GM13976 (cell line): ENCODE measurements around the gene RBP2.

Source experiments
- DNase-seq: peaks from one replicate; pipeline ENCODE4 v3.0.0; 2012; ENCODE audit warnings: low spot score
- CTCF ChIP-seq: IDR thresholded peaks from 2 replicates; pipeline ENCODE4 v1.5.1; 2012; ENCODE audit warnings: borderline replicate concordance, mild to moderate bottlenecking; ENCODE audit not compliant: insufficient read depth; ENCODE audit errors: extremely low read depth, missing control alignments, control extremely low read depth
- in situ Hi-C: fragments of 300-500 bp; cut with MboI; formaldehyde crosslinking; loops from one replicate; pipeline ENCODE4 v1.12.0; 2022; ENCODE audit warnings: low sequenced_read_pairs, mixed read lengths, inconsistent platforms; ENCODE audit not compliant: unreplicated experiment

Gene RBP2

GRCh38 chr3:139458348-139458747 lies 18.0 kb downstream of the RBP2 start:
- no peak for DNase-seq
- in situ Hi-C loops: no loop called here

GRCh38 chr3:139457066-139457465 lies 19.2 kb downstream of the RBP2 start:
- no peak for TF ChIP-seq CTCF
- no peak for DNase-seq
- in situ Hi-C loops: no loop called here

More at GRCh38 chr3:139458348-139458747, 18.0 kb downstream of the RBP2 start:
- TF ChIP-seq CTCF: no peak

GRCh38 chr3:139456386-139456785 lies 19.9 kb downstream of the RBP2 start:
- no peak for TF ChIP-seq CTCF
- in situ Hi-C loops: no loop called here
- no peak for DNase-seq

DNA sequence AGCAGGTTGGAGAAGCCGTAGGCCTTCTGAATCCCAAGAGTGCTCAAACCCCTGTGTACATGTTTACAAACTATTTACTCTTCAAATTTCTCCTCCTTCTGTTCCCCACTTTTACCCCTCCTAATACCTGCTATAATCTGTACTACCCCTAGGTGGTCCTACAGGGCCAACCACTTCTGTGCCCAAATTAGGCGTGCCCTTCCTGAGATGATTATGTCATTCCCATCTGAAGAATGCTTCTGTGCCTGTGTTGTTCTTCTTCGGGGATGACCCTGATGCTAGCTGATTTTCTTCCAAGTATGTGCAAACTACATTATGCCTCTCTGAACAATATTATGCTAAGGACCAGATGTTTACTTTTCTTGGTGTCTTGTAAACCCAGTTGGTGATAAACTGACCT lies 20.5 kb downstream of the RBP2 start:
- no peak for DNase-seq
- in situ Hi-C loops: no loop called here
- no peak for TF ChIP-seq CTCF

- no peak for TF ChIP-seq CTCF
- in situ Hi-C loops: no loop called here
- no peak for DNase-seq
These were observed 21.1 kb downstream of the RBP2 start for GRCh38 chr3:139455206-139455605.

GRCh38 chr3:139454346-139454745 lies 22.0 kb downstream of the RBP2 start:
- in situ Hi-C loops: no loop called here
- no peak for DNase-seq
- no peak for TF ChIP-seq CTCF

DNA sequence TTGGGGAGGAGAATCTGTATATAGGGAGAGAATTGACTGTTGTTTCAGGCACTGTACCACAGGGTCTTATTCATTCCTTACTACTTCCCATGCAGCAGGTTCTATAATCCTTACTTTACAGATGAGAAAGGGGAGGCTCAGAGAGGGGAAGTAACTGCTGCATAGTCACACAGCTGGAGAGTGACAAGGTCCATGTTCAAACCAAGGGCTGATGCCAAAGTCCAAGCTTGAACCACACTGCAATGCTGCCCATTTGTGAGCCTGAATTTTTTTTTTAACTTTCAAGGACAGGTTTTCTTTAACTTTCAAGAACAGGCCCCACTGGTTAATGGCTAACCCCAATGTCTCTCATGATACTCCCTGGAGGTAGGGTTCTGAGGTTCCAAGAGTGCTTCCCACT lies 26.2 kb downstream of the RBP2 start:
- no peak for DNase-seq
- TF ChIP-seq CTCF: no peak
- in situ Hi-C loops: no loop called here
